Activated CD8-positive, alpha-beta memory T cell treated with anti-CD3 and anti-CD28 coated beads, Interleukin-2, amount 50 U/mL, for 24 hours (primary cell): ENCODE results near the gene HLA-DQB1.
"Not testable (repeated sequence)": the region's sequence is repeated elsewhere in the genome, so short reads cannot be mapped to it uniquely, and the experiment has no call there.

Experiments
- DNase-seq: peaks from one replicate; pipeline ENCODE4 v3.0.0-alpha.2; 2020; ENCODE audit errors: extremely low read depth

HLA-DQB1 gene

GRCh38 chr6:32666420-32667300 is at the start of gene HLA-DQB1:
Gene HLA-DQB1 (minus strand): TSS chr6:32666657. CDS start chr6:32666607, 50 bp downstream.
- DNase-seq = peak; percentile 6

GRCh38 chr6:32713241-32713640 is 46.8 kb upstream of the HLA-DQB1 start:
- DNase-seq = no peak

GRCh38 chr6:32709625-32710024 is 43.2 kb upstream of the HLA-DQB1 start:
- DNase-seq = no peak

- DNase-seq = not testable (repeated sequence)
These were observed 38.7 kb upstream of the HLA-DQB1 start for GRCh38 chr6:32705164-32705563.

GRCh38 chr6:32703347-32703746 is 36.9 kb upstream of the HLA-DQB1 start:
- no peak for DNase-seq

GRCh38 chr6:32700391-32701040 is 34.1 kb upstream of the HLA-DQB1 start:
- no peak for DNase-seq

- no peak for DNase-seq
These were observed 30.6 kb upstream of the HLA-DQB1 start for GRCh38 chr6:32697031-32697430.

- DNase-seq = no peak
These were observed 25.6 kb upstream of the HLA-DQB1 start for GRCh38 chr6:32692019-32692418.

- no peak for DNase-seq
These were observed 23.4 kb upstream of the HLA-DQB1 start for GRCh38 chr6:32689531-32690501.

GRCh38 chr6:32685603-32686002 is 19.1 kb upstream of the HLA-DQB1 start:
- no peak for DNase-seq

- no peak for DNase-seq
These were observed 17.8 kb upstream of the HLA-DQB1 start for GRCh38 chr6:32684246-32684645.

GRCh38 chr6:32680055-32680454 is 13.6 kb upstream of the HLA-DQB1 start:
- DNase-seq = no peak

- DNase-seq = no peak
These were observed 13.0 kb upstream of the HLA-DQB1 start for GRCh38 chr6:32679492-32679891.

- not testable (repeated sequence) for DNase-seq
These were observed 7.7 kb upstream of the HLA-DQB1 start for GRCh38 chr6:32674123-32674522.

- DNase-seq = not testable (repeated sequence)
These were observed 5.5 kb upstream of the HLA-DQB1 start for GRCh38 chr6:32671908-32672307.

GRCh38 chr6:32669893-32670292 is 3.4 kb upstream of the HLA-DQB1 start:
- DNase-seq = no peak

GRCh38 chr6:32669240-32669639 is 2.8 kb upstream of the HLA-DQB1 start:
- no peak for DNase-seq

- DNase-seq = peak; percentile 12
These were observed 1.8 kb upstream of the HLA-DQB1 start for GRCh38 chr6:32668226-32668747.

- DNase-seq = no peak
These were observed 796 bp downstream of the HLA-DQB1 start for GRCh38 chr6:32665661-32666060.

GRCh38 chr6:32664827-32665362 is 1.6 kb downstream of the HLA-DQB1 start:
- no peak for DNase-seq

- DNase-seq = no peak
These were observed 2.1 kb downstream of the HLA-DQB1 start for GRCh38 chr6:32664354-32664753.
